ENCODE data around the gene AKAP11.
"Not testable (repeated sequence)": the region's sequence is repeated elsewhere in the genome, so short reads cannot be mapped to it uniquely, and the experiment has no call there.

Gene AKAP11

GRCh38 chr13:42272115-42272803 lies at the start of gene AKAP11:
TSS of gene AKAP11 (plus strand) at chr13:42272152. CDS start at chr13:42286349, 14,197 bp downstream.
- DNase-seq, result peak; percentile 50

DNA sequence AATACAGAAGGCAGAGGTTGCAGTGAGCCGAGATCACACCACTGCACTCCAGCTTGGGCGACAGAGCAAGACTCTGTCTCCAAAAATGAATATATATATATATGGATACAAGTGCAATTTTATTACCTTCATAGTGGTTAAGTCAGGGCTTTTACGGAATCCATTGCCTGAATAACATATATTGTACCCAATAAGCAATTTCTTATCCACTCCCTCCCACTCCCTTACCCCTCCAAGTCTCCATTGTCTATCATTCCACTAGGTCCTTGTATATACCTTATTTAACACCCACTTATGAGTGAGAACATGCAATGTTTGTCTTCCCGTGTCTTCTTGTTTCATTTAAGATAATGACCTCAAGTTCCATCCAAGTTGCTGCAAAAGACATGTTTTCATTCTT lies 48.3 kb upstream of the AKAP11 start:
- DNase-seq, result no peak

- DNase-seq, result no peak
Measured at GRCh38 chr13:42225051-42225450, 46.9 kb upstream of the AKAP11 start.

DNA sequence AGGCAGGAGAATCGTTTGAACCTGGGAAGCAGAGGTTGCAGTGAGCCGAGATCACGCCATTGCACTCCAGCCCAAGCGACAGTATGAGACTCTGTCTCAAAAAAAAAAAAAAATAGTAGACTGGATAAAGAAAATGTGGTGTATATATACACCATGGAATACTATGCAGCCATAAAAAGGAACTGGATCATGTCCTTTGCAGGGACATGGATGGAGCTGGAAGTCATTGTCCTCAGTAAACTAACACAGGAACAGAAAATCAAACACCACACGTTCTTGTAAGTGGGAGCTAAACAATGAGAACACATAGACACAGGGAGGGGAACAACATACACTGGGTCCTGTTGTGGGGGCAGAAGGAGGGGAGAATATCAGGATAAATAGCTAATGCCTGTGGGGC lies 45.2 kb upstream of the AKAP11 start:
- DNase-seq, result not testable (repeated sequence)

DNA sequence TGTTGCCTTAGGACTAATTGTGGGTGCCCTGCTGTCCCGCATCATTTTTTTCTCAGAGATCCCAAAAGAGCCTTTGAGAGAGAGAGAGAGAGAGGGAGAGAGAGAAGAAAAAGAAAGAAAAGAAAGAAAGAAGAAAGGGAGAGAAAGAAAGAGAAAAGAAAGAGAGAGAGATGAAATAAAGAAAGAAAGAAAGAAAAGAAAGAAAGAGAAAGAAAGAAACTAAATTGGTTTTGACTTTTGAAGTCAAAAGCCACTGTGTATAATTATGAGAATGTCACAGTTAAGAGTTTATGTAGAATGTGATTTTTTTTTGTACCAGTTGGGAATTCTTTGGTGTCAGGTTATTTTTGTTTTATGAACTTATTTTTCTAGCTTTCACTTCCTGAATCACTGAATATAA lies 43.4 kb upstream of the AKAP11 start:
- DNase-seq, result no peak

DNA sequence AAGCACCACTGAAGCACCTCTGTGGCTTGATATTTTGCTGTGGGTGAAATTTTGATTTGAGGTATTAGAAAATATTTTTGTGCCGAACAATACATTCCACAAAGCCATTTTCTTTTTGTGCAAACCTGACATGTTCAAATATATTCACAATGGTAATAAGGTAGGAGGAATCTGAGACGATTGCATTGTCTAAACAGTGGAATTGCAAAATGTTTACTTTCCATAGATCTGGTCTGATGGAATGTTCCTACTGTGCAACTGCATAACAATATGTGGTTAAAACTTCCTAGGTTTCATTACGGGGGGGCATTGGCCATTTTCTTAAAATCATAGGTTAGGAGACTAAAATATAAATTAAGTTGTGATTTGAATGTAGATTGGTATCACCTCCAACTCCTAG lies 42.7 kb upstream of the AKAP11 start:
- DNase-seq, result no peak

DNA sequence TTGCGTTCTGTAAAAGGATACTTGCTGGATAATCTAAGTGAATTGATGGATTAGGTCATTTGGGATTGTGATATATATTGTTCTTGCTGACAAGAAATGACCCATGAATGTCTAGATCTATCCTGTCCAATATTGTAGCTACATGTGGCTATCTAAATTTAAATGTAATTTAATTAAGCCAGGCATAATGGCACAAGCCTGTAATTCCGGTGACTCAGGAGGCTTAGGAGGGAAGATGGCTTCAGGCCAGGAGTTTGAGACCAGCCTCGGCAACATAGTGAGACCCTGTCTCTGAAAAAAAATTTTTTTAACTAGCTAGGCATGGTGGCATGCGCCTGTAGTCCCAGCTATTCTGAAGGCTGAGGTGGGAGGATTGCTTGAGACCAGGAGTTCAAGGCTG lies 39.3 kb upstream of the AKAP11 start:
- no peak for DNase-seq

DNA sequence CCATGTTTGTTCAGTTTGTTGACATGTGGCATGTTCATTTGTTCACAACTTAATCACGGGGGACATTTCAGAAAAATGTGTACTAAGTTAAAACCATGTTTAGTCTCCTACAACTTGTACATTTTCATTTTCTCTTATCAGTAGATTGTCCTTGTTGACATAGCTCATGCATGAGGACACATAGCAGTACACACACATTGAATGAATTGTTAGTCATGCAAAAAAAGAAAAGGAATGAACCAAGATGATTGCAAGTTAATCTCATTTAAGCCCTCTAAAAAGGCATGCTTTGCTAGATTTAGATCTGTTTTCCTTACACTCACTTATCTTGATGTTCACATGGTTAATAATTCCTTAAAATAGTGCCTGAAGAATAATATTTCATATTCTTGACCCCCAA lies 38.2 kb upstream of the AKAP11 start:
- DNase-seq, result no peak

GRCh38 chr13:42239161-42239560 lies 32.8 kb upstream of the AKAP11 start:
- DNase-seq, result no peak

- peak; percentile 11 for DNase-seq
Measured at GRCh38 chr13:42239644-42240043, 32.3 kb upstream of the AKAP11 start.

GRCh38 chr13:42246541-42246940 lies 25.4 kb upstream of the AKAP11 start:
- no peak for DNase-seq

DNA sequence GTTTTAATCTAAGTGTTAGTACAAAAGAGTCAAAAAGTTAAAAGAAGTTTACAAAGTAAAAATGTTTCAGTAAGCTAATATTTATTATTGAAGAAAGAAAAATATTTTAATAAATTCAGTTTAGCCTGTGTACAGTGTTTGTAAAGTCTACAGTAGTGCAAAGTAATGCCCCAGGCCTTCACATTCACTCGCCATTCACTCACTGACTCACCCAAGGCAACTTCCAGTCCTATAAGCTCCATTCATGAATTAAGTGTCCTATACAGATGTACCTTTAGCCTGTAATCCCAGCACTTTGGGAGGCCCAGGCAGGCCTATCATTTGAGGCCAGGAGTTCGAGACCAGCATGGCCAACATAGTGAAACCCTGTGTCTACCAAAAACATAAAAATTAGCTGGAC lies 24.1 kb upstream of the AKAP11 start:
- no peak for DNase-seq

- no peak for DNase-seq
Measured at GRCh38 chr13:42255886-42256285, 16.1 kb upstream of the AKAP11 start.

- no peak for DNase-seq
Measured at GRCh38 chr13:42258747-42259146, 13.2 kb upstream of the AKAP11 start.

- no peak for DNase-seq
Measured at GRCh38 chr13:42259515-42259914, 12.4 kb upstream of the AKAP11 start.

GRCh38 chr13:42260903-42261654 lies 10.9 kb upstream of the AKAP11 start:
- no peak for DNase-seq

DNA sequence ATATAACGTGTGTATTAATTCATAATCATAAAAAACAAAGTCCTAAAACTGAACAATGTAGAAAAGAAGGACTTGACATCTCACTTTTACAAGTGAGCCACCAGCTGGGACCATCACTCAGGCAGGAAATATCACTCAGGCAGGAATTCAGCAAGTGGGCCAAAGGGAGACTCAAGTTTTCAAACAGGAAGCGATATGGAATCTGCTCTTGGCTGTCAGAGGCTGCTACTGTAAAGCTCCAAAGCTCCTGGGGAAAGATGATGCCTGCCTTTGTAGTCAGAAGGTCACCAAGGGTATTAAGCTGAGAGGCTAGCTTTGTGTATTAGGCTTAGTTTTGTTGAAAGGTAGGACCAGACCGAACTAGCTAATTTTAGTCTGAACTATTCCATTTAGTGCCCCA lies 5.5 kb upstream of the AKAP11 start:
- peak; percentile 69 for DNase-seq

DNA sequence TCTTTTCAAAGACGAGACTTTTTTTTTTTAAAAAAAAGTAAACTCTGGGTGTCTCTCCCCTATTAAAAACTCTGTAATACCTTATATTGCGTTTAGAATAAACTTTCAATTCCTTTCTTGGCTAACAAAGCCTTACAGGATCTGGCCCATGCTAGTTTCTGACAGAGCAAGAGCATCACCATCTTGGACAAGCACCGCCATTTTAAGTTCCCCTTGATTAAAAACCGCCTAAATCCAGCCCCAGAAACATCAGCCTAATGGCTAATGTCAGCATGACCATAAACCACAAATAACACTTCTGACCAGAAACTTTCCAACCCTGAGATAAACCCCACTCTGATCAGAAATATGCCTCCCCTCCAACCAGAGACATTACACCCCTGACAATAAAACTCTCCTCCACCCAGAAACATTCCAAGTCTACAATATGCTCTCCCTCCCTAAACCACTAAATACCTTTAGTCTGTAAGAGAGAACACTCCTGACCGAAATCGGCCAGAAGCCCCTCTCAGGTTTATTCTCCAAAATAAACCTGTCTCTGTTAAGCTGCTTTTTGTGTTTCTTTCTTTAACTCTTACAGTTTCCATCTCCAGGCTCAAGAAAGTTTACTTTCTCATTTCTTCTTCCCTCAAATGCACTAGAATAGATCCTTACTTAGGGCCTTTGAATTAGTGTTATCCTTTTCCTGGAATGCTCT lies 1.6 kb upstream of the AKAP11 start:
- DNase-seq, result no peak

GRCh38 chr13:42270857-42271215 lies 1.1 kb upstream of the AKAP11 start:
- no peak for DNase-seq

GRCh38 chr13:42271337-42272114 lies 426 bp upstream of the AKAP11 start:
- peak; percentile 99 for DNase-seq

GRCh38 chr13:42272804-42273175 lies 838 bp downstream of the AKAP11 start:
- no peak for DNase-seq

- no peak for DNase-seq
Measured at GRCh38 chr13:42274386-42275097, 2.6 kb downstream of the AKAP11 start.

- no peak for DNase-seq
Measured at GRCh38 chr13:42275098-42275471, 3.1 kb downstream of the AKAP11 start.
